NCI-H2196 treated with DMSO at 0.1 percent for 48 hours (cell line): ENCODE results near the gene GPATCH2.
"Not testable (repeated sequence)": the region's sequence is repeated elsewhere in the genome, so short reads cannot be mapped to it uniquely, and the experiment has no call there.

Source experiments
- DNase-seq: peaks from one replicate; lab custom pipeline; 2025; ENCODE audit not compliant: unreplicated experiment; lab: John Stamatoyannopoulos, UW

The GPATCH2 gene

DNA sequence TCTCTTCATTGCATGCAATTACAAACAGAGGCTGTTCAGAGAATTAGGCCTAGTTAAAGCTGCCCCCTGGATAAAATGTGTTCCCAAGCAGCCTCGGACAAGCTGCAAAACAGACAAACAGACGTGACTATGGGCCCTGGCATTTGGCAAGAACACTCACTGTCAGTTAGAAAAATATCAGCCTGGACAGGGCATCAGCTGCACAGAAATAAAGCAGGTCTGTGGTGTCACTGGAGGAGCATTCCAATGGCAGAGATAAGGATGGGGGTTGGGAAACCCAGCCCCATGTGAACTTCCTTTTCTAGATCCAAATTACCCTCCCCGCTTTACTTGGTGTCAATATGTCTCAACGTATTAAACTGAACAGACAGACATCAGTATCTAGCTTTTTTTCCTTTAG lies 177.1 kb downstream of the GPATCH2 start:
- DNase-seq = no peak

DNA sequence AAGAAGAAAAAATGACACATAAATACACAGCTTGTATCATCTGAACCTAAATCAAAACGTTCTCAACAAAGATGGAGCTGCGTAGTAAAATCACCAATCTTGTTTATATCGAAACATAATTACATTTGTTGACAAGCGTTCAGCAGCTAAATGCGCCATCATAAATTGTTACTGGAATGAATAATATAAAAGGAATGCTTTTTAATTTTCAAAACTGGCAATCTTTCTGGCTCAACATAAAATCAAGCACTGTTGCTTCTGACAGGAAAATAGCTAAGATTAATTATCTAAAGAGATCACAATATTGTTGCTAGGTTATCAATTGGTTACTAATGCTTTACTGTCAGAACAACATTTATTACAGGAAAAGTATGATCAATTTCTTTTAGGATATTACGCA lies 181.5 kb downstream of the GPATCH2 start:
- no peak for DNase-seq

DNA sequence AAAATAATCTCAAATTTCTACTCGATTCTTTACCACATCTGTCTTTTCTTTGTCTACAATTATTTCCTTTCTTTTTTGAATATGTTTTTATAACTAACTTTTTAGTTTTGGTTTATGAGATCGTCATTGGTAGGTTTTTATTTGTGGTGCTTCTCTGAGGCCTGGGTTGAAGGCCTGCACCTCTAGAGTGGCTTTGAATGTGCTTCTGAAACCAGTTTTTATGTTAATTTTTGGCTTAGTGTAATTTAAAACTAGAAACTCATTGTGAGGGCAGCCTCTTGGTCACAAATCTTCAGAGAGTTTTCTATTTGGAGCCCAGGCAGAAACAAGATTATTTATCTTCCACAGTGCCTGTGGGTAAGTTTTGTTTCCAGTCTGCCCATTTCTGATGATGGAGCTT lies 187.0 kb downstream of the GPATCH2 start:
- no peak for DNase-seq

DNA sequence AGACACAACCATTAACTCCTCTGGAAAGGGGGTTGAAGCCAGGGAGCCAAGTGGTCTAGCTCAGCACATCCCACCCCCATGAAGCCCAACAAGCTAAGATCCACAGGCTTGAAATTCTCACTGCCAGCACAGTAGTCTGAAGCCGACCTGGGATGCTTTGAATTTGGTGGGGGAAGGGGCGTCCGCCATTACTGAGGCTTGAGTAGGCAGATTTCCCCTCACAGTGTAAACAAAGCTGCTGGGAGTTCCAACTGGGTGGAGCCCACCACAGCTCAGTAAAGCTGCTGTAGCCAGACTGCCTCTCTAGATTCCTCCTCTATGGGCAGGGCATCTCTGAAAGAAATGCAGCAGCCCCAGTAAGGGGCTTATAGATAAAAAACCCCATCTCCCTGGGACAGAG lies 193.5 kb downstream of the GPATCH2 start:
- no peak for DNase-seq

DNA sequence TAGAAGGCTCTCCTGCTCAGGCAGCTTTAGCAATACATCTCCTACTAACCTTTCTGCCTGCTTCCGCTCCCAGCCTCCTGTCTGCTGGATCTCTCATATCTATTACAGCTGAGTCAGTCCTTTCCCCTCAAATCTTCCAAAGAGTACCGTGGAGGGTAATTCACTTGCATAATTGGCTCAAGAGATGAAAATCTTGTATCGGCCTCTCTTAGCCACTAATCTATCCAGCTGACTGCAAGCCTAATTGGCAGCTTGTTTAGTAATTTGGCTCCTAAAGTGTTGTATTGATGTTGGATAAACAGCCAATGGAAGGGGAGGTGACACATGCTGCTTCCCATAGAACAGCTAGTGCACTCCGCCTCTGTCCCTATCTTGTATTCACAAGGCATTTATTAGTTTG lies 195.7 kb downstream of the GPATCH2 start:
- no peak for DNase-seq

DNA sequence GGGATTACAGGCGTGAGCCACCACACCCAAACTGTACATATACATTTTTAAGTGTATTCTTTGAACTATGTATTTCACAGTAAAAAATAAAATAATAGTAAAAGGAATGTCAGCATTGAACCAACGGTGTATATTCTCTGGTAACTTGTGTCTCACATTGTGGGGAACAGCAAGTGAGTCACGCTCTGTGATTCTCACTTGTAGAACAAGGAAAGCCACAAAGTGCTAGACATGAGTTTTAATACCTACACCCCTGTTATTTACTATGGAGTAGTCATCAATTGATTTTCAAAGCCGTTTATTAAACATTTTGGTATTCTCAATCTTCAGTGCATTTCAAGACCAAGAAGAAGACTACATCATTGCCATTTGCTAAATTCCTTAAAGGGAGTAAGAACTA lies 197.2 kb downstream of the GPATCH2 start:
- DNase-seq = no peak

DNA sequence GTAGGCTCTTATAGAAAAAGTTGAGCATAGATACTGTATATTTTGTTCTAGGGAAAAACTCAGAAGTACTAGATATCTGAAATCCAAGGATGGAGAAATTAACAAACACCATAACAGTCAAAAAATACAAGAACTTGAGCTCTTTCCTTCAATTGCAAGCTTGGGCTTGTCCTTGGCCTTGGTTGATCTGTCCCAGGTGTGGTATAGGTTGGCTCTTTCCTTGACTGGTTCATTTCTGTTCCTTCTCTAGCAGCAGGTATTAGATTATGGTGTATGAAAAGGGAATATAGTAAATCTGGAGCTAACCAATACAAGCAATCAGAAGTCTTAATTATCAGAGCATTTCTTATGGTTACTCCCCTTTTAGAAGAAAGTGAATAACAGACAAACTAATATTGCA lies 198.6 kb downstream of the GPATCH2 start:
- no peak for DNase-seq

DNA sequence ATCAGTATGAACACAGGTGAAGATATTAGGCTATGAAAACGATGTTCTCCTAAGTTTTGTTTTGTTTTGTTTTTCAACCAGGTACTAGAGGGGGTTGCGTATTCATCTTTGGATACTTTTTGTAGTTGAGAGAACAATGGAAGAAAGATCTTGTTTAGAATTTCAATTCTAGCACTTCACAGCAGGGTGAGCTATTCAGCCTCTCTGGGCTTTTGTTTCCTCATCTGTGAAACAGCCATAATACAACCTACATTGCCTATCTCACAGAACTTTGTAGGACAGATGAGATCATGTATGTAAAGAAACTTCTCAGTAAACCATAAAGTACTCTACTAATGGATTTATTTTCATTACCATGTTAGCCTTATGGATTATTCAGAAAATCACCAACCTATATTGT lies 199.5 kb downstream of the GPATCH2 start:
- DNase-seq = no peak

DNA sequence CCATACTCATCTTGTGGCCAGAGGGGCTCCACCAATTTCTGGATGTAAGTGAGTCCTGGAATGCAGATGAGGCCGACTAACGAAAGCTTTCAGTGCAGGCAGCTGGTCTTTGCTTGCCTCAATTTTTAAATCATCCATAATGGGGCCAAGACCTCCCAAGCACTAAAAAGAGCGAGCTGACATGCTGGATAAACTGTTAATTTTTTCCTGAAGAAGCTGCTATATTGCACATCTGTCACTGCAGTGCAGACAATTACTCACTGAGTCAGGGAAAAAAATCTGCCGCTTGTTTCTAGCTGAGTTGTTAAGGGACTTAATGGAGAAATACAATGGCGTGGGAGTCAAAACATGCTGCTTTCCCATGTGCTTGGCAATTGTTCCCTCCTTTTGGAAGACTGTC lies 205.5 kb downstream of the GPATCH2 start:
- DNase-seq = no peak

DNA sequence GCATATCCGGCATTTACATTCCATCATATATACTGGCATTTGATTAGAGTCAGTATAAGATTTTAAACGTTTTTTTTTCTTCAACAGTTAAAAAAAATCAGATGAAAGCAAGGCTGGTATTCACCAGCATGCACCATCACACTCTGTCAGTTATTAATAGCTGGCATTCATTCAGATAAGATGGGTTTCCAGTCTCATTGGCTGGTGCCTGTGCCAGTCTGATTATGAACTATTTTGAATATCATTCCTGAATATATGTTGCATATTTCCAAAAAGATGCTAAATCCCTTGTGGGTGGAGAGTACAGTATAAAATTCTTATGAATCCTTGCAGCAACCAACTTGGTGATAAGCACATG lies 211.7 kb downstream of the GPATCH2 start:
- no peak for DNase-seq

DNA sequence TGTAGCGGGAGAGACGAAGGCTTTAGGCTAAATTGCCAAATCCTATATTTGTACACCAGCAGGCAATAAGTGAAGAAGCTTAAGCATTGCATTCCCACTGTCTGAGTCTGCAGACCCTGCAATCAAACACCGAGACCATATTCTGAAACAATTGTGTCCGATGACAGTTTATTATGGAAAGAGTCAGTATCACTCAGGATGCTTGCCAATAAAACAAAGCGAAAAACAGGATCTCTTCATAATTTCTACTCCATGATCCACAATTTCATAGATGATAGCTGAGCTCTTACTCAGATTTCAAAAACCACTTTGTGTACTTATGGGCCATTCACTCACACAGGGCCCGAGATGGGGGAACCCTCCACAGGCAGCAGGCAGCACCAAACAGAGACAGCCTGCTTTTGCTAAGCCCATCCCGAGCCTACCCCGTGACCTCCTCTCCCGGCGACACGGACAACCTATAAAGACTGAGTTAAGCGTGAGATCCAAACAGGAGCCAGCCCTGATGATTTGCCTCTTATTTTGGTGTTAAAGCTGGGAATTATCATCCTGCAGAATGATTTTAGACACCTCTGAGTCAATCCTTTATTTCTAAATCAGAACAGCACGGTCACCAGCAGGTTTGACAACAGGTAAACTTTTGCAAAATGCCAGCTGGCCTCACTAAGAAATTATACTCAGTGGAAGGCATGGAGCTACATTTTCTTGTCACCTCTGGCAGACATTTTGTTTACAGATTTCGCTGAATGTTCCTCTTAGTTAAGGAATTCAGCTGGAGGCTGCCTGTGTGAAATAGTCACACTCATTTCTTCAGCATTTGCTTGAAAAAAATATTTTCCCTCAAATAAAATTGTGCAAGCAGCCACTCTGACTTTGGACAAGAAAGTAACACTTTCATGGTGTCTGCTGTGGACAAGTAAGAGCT lies 212.4 kb downstream of the GPATCH2 start:
- DNase-seq = no peak

DNA sequence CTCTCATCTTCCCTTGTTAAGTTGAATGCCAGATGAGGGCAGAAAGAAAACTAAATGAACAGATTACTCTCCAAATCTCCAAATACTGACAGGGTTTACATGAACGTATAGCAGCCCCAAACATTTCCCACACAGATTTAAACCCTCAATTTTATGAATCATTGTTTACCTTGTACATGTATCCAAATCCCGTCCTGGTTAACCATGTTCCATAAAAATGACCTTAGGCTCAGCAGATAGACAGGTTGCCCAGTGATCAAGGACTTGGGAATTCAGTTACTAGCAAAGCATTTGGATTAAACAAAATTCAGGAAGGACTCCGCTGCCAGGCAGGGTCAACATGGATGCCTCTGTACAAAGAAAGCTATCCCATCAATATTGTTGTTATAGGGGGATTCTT lies 213.5 kb downstream of the GPATCH2 start:
- no peak for DNase-seq

DNA sequence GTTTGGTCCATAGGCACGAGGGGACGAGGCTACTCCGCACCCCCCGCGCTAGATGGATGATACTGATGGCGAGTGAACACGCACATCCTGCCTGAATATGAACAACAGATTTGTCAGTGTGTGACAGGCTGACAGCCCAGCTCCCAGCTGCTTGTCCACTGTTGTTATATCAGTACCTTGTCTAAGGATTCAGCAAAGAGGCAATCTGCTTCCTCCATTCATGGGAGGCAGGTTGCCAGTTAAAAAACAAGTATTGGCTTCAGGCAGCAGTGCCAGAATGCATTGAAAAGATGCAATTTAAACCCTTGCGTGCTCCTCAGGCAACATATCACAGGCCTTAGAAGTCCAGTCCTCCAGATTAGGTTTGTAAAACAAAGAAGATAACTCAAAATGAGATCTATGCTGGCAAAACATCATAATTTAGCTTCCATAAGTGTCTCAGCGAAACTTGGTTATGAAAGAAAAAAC lies 223.3 kb downstream of the GPATCH2 start:
- DNase-seq = no peak

DNA sequence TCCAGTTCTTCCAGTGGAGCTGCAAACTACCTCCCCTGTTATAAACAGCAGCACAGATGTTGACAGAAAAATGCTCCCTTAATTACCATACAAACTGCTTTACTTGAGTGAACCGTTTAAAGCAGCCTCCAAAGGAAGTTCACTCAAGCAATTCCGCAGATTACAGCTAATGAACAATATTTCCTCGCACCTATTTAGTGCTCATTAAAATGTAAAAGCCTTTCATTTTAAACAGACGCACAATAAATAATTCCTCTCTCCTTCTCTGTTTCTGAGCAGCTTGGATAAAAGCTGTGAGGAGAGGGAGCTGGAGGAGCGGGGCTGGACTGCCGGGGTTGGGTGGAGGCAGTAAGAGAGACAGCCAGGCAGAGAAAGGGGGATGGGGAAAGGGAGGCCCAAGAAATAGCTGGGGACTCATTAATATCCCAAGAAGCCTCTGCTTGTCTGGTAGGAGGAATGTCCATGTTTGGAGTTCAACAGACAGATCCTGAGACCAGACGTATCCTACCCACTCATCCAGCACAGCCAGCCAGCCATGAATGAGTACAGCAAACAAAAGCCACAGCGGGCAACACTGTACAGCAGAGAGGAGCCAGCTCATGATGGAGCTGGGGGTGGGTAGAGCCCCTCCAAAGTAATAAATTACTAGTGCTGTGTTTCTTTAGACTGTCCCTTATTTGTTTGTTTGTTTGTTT lies 227.7 kb downstream of the GPATCH2 start:
- DNase-seq = no peak

DNA sequence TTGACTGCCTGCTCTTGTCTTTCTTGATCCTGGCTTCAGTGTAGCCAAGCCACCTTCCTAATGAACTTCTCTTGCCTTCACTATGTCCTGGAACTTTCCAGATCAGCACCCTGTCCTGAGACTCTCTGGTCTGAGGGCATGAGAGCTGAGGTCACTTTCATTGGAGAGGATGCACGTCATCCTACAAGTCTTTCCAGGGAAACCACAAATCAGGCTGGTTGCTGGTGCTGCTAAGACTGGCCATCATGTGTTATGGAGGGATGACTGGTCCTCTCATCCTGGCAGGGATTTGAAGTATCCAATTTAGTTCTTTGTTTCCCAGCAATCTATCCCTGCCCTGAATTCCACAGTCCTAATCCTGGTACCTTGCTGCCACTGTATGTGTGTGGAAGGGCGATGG lies 228.6 kb downstream of the GPATCH2 start:
- no peak for DNase-seq

DNA sequence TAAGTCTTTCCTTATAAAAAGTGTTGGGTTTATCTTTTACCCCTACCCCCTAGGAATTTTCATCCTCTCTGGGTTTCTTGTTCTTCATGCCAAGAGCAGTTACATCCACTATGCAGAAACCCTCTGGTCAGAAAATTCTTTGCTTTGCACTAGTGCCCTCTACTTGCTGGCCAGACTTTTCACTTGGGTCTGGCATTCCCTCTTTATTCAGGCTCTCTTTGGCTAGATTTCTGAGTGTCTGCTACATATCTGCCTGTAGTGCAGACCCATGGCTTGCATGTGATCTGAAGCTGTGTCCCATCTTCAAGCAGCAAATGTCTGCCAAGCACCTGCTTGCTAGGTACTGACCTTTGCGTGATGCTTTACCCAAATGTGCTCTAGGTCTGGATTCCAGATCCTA lies 237.0 kb downstream of the GPATCH2 start:
- DNase-seq = no peak

DNA sequence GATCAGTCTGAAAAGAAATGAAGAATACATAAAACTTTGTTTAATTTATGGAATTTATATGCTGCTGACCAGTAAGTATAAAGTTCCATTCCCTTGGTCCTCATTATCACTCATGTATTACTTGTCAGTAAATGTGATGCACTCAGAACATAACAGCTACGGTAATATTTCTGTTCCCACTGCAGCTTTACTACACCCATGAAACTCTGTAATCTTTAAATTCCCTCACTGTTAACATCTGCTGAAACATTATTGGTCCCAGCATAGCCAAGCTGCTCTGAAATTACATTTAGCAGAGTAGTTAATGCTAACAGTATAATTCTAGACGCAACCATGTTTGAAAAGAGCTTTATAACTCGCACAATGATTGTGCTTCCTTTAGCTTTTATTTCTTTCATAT lies 238.4 kb downstream of the GPATCH2 start:
- no peak for DNase-seq

DNA sequence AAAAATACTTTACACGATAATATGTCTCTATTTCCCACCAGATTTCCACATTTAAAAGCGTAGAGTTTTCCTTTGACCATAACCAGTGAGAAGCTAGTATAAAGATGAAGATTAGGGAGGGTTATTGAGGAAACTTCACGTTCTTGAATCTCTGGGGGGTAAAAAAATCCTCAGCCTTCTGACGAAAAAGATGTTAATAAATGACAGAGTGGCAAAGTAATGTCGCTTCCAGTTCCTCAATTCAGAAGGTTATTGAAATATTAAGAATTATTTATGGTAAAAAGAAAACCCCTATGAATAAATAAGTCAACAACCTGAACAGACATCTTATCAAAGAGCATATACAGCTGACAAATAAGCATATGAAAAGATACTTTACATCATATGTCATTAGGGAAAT lies 241.0 kb downstream of the GPATCH2 start:
- no peak for DNase-seq

DNA sequence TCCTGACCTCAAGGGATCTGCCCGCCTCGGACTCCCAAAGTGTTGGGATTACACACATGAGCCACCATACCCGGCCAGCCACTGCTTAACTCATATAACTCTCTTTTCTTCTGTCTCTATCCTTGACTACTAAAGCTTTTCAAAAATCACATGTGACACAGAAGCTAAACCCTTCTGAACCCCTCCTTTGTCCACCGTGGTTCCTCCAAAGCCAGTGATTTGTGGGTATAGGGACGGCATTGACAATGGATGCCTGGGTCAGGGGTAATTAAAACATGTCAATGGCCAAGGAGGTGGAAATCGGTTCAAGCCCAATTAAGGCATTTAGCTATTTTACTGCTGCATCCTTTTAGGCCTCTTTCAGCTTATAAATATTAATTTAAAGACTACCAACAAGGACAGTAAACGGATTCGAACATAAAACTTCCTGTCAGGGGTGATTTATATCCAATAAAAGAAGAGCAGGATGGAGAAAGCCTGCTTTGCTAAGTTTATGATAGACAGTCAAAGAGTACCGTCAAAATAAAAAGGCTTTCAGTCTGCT lies 242.3 kb downstream of the GPATCH2 start:
- DNase-seq = no peak

DNA sequence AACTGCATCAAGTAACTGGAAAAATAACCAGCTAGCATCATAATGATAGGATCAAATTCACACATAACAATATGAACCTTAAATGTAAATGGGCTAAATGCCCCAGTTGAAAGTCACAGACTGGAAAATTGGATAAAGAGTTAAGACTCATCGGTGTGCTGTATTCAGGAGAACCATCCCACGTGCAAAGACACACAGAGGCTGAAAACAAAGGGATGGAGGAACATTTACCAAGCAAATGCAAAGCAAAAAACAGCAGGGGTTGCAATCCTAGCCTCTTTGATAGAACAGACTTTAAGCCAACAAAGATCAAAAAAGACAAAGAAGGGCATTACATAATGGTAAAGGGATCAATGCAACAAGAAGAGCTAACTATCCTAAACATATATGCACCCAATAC lies 249.1 kb downstream of the GPATCH2 start:
- not testable (repeated sequence) for DNase-seq

DNA sequence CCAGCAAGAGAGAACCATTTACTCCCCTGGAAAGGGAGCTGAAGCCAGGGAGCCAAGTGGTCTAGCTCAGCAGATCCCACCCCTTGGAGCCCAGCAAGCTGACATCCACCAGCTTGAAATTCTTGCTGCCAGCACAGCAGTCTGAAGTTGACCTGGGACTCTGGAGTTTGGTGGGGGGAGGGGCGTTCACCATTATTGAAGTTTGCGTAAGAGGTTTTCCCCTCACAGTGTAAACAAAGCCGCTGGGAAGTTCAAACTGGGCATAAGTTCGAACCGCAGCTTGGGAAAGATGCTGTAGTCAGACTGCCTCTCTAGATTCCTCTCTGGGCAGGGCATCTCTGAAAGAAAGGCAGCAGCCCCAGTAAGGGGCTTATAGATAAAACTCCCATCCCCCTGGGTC lies 251.1 kb downstream of the GPATCH2 start:
- not testable (repeated sequence) for DNase-seq

DNA sequence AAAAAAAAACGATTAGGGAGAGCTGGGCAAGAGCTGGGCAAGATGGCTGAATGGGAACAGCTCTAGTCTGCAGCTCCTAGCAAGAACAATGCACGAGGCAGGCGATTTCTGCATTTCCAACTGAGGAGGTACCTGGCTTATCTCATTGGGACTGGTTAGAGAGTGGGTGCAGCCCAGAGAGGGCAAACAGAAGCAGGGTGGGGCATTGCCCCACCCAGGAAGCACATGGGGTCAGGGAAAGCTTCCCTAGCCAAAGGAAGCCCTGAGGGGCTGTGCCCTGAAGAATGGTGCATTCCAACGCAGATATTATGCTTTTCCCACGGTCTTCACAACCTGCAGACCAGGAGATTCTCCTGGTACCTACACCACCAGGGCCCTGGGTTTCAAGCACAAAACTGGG lies 251.6 kb downstream of the GPATCH2 start:
- no peak for DNase-seq
